Activated B cell treated with CpG ODN at 0.5 μM for 24 hours (primary cell): Measurements from ENCODE around the gene MYO1E. TPM values are rescaled to one million over a fixed set of nuclear protein-coding genes. Genes with fewer than 3 reads are reported as not detected.

Experiments used
- ATAC-seq: fragments of 200-7000 bp; cut with Tn5 transposase; one replicate; pipeline ENCODE4 v1.10.0; 2021; ENCODE audit warnings: low read depth, mild to moderate bottlenecking, moderate library complexity
- CTCF ChIA-PET: fragments of 350-600 bp; sonication (Branson Sonifier 250); formaldehyde crosslinking; loops from one replicate; lab custom pipeline; 2021; ENCODE audit warnings: antibody characterized with exemption; lab: Charles Lee
- POLR2A ChIA-PET: fragments of 350-600 bp; sonication (Branson Sonifier 250); formaldehyde crosslinking; loops from one replicate; lab custom pipeline; 2021; ENCODE audit warnings: antibody characterized with exemption; lab: Charles Lee
- DNase-seq: peaks from one replicate; pipeline ENCODE4 v3.0.0; 2022
- H3K27ac Mint-ChIP-seq: one replicate; pipeline ENCODE4 v1.8.0; 2020; ENCODE audit warnings: mixed read lengths
- H3K27me3 Mint-ChIP-seq: one replicate; pipeline ENCODE4 v1.8.0; 2021; ENCODE audit warnings: mixed read lengths
- H3K36me3 Mint-ChIP-seq: one replicate; pipeline ENCODE4 v1.8.0; 2021; ENCODE audit warnings: low read depth, mixed read lengths
- H3K4me1 Mint-ChIP-seq: one replicate; pipeline ENCODE4 v1.8.0; 2021; ENCODE audit warnings: mixed read lengths
- H3K4me3 Mint-ChIP-seq: one replicate; pipeline ENCODE4 v1.8.0; 2020; ENCODE audit warnings: mild to moderate bottlenecking, mixed read lengths
- H3K9me3 Mint-ChIP-seq: one replicate; pipeline ENCODE4 v1.8.0; 2020; ENCODE audit warnings: mixed read lengths
- intact Hi-C: fragments of 100-400 bp; cut with micrococcal nuclease; formaldehyde crosslinking; loops from one replicate; pipeline ENCODE4 v1.15.1; 2024
- total RNA-seq: library from RNA; stranded (reverse); gene quantifications from 2 replicates; pipeline ENCODE4 v1.2.3, GENCODE V29; 2022
- TF ChIP-seq, protein P1 (sequence below): fragments of 200-600 bp; IDR thresholded peaks from one replicate; pipeline ENCODE4 v1.8.0; 2022; ENCODE audit warnings: antibody characterized with exemption, mild to moderate bottlenecking

Gene MYO1E
- total RNA-seq, 1 donor from 2014 or later: 186 TPM

DNA sequence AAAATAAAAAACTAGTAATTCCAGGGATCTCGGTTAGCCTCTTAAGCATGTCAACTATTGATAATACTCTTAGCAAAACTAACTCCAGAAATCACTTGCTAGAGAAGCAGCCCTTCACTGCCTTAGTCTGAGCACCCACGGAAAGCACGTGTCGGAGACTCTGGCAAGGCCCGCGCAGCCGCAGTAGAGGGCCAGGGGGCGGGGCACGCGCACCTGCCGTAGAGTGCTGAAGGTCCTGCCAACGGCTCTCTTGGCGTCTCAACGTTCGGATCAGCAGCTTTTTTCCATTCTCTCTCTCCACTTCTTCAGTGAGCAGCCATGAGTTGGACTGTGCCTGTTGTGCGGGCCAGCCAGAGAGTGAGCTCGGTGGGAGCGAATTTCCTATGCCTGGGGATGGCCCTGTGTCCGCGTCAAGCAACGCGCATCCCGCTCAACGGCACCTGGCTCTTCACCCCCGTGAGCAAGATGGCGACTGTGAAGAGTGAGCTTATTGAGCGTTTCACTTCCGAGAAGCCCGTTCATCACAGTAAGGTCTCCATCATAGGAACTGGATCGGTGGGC lies 166.0 kb downstream of the MYO1E start, which contains the start of gene LDHAL6B:
LDHAL6B (plus strand) TSS at position 221 of the 561 bp plus-strand sequence; CDS start at position 319, 98 bp downstream.
- TF ChIP-seq, protein P1, sequence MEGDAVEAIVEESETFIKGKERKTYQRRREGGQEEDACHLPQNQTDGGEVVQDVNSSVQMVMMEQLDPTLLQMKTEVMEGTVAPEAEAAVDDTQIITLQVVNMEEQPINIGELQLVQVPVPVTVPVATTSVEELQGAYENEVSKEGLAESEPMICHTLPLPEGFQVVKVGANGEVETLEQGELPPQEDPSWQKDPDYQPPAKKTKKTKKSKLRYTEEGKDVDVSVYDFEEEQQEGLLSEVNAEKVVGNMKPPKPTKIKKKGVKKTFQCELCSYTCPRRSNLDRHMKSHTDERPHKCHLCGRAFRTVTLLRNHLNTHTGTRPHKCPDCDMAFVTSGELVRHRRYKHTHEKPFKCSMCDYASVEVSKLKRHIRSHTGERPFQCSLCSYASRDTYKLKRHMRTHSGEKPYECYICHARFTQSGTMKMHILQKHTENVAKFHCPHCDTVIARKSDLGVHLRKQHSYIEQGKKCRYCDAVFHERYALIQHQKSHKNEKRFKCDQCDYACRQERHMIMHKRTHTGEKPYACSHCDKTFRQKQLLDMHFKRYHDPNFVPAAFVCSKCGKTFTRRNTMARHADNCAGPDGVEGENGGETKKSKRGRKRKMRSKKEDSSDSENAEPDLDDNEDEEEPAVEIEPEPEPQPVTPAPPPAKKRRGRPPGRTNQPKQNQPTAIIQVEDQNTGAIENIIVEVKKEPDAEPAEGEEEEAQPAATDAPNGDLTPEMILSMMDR: no peak
- H3K4me1 Mint-ChIP-seq: peaks cover 5% of the 10 kb centered on the region
- ChIA-PET CTCF (no interaction called here), POLR2A (no interaction called here)
- intact Hi-C loops: no loop called here
- peaks cover 84% of the 10 kb centered on the region for H3K36me3 Mint-ChIP-seq
- H3K27me3 Mint-ChIP-seq: no peaks in the 10 kb centered on the region
- H3K4me3 Mint-ChIP-seq: no peak within 1 kb of the TSS
- DNase-seq (no peak), ATAC-seq (no peak)
- H3K9me3 Mint-ChIP-seq: no peaks in the 10 kb centered on the region
- peak within 1 kb of the TSS; percentile 3 for H3K27ac Mint-ChIP-seq

DNA sequence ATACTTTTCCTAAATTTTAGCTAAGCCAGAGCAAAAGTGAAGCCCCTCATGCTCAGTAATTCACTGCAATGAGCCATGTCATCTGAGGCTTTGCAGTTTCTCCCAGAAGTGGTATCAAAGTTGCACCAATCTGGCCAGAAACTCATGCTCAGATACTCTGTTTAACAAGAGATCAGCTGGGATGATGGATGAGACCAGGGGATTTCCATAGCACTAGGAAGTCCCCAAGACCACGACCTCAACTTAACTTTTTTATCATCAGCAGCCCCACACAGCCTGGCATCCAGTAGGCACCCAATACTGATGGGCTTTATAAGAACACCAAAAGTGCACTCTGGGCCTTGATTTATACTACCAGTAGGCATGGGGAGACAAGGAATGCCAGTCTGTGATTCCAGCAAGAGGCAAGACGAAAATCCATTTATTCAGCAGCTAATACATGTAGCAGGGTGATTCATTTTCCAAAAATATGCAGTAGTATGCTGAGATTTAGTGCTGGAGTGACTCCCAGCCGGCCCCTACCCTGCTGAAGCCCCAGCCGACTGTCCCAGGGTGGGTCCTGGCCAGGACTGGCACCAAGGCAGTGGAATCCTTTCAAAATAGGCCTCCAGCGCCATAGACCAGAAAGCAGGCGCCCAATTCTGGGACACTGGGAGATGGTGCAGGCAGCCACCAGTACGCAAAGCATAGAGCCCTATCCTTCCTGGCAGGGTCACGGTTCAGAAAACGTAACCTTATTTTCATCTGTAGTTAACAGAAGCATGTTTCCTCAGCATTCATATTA lies 166.6 kb downstream of the MYO1E start:
- Mint-ChIP-seq H3K27me3 (no peaks in the 10 kb centered on the region), H3K36me3 (peaks cover 83% of the 10 kb centered on the region), H3K4me3 (no peak overlapping the region), H3K9me3 (no peaks in the 10 kb centered on the region), H3K27ac (peak overlapping the region; percentile 3), H3K4me1 (peaks cover 5% of the 10 kb centered on the region)
- DNase-seq (no peak), ATAC-seq (no peak)
- intact Hi-C loops: no loop called here
- TF ChIP-seq, protein P1: no peak
- ChIA-PET POLR2A (interaction anchor here (0.6 kb wide), 1 partner anchor 159 kb away, joined by 3 read pairs; no protein-coding TSS in a partner anchor), CTCF (no interaction called here)

DNA sequence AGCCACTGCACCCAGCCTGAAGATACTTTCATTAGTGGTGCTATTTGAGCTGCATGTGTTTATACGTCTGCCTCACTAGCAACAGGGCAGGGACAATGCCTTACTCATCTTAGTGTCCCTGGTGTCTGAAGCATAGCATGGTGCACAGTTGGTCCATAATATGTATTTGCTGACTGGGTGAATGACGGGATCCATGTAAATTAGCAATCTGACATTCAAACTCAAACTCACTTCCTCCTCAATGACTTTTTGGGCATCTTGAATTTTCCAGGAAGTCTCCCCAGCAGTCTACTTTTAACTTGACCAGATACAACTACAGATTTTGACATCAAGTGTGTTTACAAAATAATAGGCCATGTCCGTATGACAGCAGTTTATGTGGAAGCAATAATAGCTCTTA lies 169.0 kb downstream of the MYO1E start:
- Mint-ChIP-seq H3K27ac (no peak overlapping the region), H3K9me3 (no peaks in the 10 kb centered on the region), H3K27me3 (no peaks in the 10 kb centered on the region), H3K36me3 (peaks cover 86% of the 10 kb centered on the region), H3K4me3 (no peak overlapping the region), H3K4me1 (peaks cover 5% of the 10 kb centered on the region)
- no peak for DNase-seq
- ATAC-seq: no peak
- CTCF ChIA-PET: no interaction called here
- intact Hi-C loops: no loop called here
- POLR2A ChIA-PET: no interaction called here
- TF ChIP-seq, protein P1: no peak

DNA sequence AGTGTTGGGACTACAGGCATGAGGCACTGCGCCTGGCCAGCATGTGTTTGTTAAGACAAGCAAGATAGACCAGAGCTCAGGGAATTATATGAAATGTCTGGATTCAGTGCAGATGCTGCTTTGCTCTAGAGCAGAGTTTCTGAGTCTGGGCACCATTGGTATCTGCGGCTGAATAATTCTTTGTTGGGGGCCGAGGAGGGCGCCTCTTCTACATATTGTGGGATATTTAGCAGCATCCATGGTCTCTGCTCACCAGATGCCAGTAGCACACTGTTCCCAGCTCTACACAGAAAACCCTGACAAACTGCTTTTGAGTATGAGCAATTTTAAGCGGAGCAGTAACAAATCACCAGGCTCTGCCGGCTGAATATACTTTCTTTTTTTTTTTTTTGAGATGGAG lies 169.7 kb downstream of the MYO1E start:
- ATAC-seq: no peak
- no peaks in the 10 kb centered on the region for H3K27me3 Mint-ChIP-seq
- intact Hi-C loops: no loop called here
- ChIA-PET POLR2A (no interaction called here), CTCF (no interaction called here)
- peaks cover 5% of the 10 kb centered on the region for H3K4me1 Mint-ChIP-seq
- DNase-seq: no peak
- TF ChIP-seq, protein P1: no peak
- no peak overlapping the region for H3K27ac Mint-ChIP-seq
- H3K36me3 Mint-ChIP-seq: peaks cover 84% of the 10 kb centered on the region
- no peaks in the 10 kb centered on the region for H3K9me3 Mint-ChIP-seq
- no peak overlapping the region for H3K4me3 Mint-ChIP-seq

DNA sequence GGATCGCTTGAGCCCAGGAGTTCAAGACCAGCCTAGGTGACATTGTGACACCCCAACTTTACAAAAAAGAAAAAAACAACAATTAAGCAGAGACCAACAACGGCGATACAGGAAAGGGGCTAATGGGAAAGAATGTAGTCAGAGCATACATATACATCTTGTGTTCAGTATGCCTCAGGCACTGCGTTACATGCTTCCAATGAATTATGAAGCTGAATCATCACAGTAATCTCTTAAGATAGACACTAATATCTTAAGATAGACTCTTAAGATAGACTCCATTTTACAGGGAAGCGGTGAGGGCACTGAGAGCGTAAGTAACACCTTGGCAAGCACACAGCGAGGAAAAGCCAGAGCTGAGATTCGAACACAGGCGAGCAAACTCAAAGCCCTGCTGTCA lies 172.1 kb downstream of the MYO1E start:
- DNase-seq (no peak), ATAC-seq (no peak)
- Mint-ChIP-seq H3K36me3 (peaks cover 76% of the 10 kb centered on the region), H3K9me3 (no peaks in the 10 kb centered on the region), H3K4me1 (peaks cover under 1% of the 10 kb centered on the region), H3K27me3 (no peaks in the 10 kb centered on the region), H3K27ac (peak overlapping the region; percentile 1), H3K4me3 (no peak overlapping the region)
- POLR2A ChIA-PET: no interaction called here
- TF ChIP-seq, protein P1: no peak
- intact Hi-C loops: no loop called here
- CTCF ChIA-PET: no interaction called here
